Hindlimb muscle (tissue), 1 donor: ENCODE results near the gene UBQLN2. TPM values are rescaled to one million over a fixed set of nuclear protein-coding genes. Genes with fewer than 3 reads are reported as not detected.

Source experiments
- polyA plus RNA-seq: library from polyadenylated mRNA; unstranded; fragments of 120-200 nt; gene quantifications from one replicate; pipeline ENCODE4 v1.2.1, GENCODE V29; 2013; ENCODE audit not compliant: insufficient read length

The UBQLN2 gene
- polyA plus RNA-seq, 1 donor, result 29.7 TPM

Other genes starting within 250 kb of the UBQLN2 start
- 46.7 TPM for gene NBDY, start 165.6 kb downstream of the UBQLN2 start, polyA plus RNA-seq